ENCODE measurements around the gene SP4. TPM values are rescaled to one million over a fixed set of nuclear protein-coding genes. Genes with fewer than 3 reads are reported as not detected.

SP4 gene
- polyA plus RNA-seq, 3 donors, result 1.3 to 1.8 (median 1.3) TPM

DNA sequence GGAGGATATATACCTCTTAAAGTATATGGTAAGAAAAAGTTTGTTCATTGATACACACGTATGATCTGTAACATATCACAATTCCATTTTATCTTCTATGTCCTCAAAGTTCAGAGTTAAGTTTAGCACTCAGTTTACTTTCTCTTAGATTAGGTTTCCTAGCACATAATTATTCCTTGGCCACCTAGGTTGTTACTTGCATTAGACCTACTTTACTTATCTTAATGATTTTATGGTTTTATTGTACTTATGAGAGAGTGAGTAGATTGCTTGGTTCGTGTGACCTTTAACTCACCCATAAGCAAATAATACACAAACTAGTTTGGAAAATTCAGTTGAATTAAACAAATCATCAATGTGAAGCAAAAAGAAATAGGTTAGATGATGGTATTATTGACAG lies 33.9 kb upstream of the SP4 start:
- no peak overlapping the region for H3K9ac ChIP-seq (ENCODE audit: insufficient read depth, low read length, poor library complexity, severe bottlenecking)
- no peaks in the 10 kb centered on the region for H3K36me3 ChIP-seq (replicated peaks in 1 of 2; ENCODE audit: control insufficient read depth in 1 of 2, insufficient read depth in 2 of 2, low read length in 2 of 2)
- H3K27ac Mint-ChIP-seq, result no peak overlapping the region
- no peaks in the 10 kb centered on the region for H3K4me1 Mint-ChIP-seq
- intact Hi-C loops (cut with micrococcal nuclease), result no loop called here
- H3K27me3 ChIP-seq (ENCODE audit: control insufficient read depth in 2 of 2, insufficient read depth in 2 of 2, low read length in 2 of 2), result no peaks in the 10 kb centered on the region
- peaks cover 0 to 3% (median 2%) of the 10 kb centered on the region in 3 donors for H3K27me3 Mint-ChIP-seq (ENCODE audit: low read depth in 3 of 3)
- H3K4me3 Mint-ChIP-seq, result no peak overlapping the region
- H3K9me3 ChIP-seq (replicated peaks in 1 of 2; ENCODE audit: control insufficient read depth in 1 of 2, insufficient read depth in 1 of 2, low read length in 2 of 2), result no peaks in the 10 kb centered on the region
- no peaks in the 10 kb centered on the region for H3K4me1 ChIP-seq (ENCODE audit: control insufficient read depth in 1 of 2, insufficient read depth in 2 of 2, low read length in 2 of 2)
- WGBS (ENCODE audit: insufficient coverage), result no CpG with 5 or more reads among the region's 2 CpGs
- H2AFZ ChIP-seq (ENCODE audit: insufficient read depth, low read depth, low read length, poor library complexity, severe bottlenecking), result no peak overlapping the region
- H3K4me2 ChIP-seq (replicated peaks; ENCODE audit: extremely low read depth, low read length, poor library complexity, severe bottlenecking), result no peak overlapping the region
- TF ChIP-seq, protein P1, sequence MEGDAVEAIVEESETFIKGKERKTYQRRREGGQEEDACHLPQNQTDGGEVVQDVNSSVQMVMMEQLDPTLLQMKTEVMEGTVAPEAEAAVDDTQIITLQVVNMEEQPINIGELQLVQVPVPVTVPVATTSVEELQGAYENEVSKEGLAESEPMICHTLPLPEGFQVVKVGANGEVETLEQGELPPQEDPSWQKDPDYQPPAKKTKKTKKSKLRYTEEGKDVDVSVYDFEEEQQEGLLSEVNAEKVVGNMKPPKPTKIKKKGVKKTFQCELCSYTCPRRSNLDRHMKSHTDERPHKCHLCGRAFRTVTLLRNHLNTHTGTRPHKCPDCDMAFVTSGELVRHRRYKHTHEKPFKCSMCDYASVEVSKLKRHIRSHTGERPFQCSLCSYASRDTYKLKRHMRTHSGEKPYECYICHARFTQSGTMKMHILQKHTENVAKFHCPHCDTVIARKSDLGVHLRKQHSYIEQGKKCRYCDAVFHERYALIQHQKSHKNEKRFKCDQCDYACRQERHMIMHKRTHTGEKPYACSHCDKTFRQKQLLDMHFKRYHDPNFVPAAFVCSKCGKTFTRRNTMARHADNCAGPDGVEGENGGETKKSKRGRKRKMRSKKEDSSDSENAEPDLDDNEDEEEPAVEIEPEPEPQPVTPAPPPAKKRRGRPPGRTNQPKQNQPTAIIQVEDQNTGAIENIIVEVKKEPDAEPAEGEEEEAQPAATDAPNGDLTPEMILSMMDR (IDR thresholded peaks at IDR 0.05), result no peak
- peaks cover 0 to 4% (median 0%) of the 10 kb centered on the region in 7 donors for H3K9me3 Mint-ChIP-seq
- H3K79me2 ChIP-seq (ENCODE audit: insufficient read depth, low read length), result no peaks in the 10 kb centered on the region
- no peak overlapping the region for H3K27ac ChIP-seq (ENCODE audit: low read depth in 1 of 2, low read length in 2 of 2)
- no peak overlapping the region for H3K4me3 ChIP-seq (replicated peaks in 1 of 3; ENCODE audit: low read depth in 2 of 3, low read length in 3 of 3)
- no peaks in the 10 kb centered on the region for H4K20me1 ChIP-seq (ENCODE audit: insufficient read depth, low read length)
- no peak for DNase-seq
- H3K36me3 Mint-ChIP-seq, result no peaks in the 10 kb centered on the region

DNA sequence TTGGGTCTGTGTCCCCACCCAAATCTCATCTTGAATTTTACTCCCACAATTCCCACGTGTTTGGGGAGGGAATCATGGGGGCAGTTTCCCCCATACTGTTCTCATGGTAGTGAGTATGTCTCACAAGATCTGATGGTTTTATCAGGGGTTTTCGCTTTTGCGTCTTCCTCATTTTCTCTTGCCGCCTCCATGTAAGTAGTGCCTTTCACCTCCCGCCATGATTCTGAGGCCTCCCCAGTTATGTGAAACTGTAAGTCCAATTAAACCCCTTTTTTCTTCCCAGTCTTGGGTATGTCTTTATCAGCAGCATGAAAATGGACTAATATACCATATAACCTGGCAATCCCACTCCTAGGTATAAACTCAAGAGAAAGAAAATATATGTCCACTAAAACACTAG lies 25.9 kb upstream of the SP4 start:
- WGBS (ENCODE audit: insufficient coverage), result no CpG with 5 or more reads among the region's 5 CpGs
- H3K9ac ChIP-seq (ENCODE audit: insufficient read depth, low read length, poor library complexity, severe bottlenecking), result no peak overlapping the region
- TF ChIP-seq, protein P1 (IDR thresholded peaks at IDR 0.05), result no peak
- no peaks in the 10 kb centered on the region for H3K27me3 ChIP-seq (ENCODE audit: control insufficient read depth in 2 of 2, insufficient read depth in 2 of 2, low read length in 2 of 2)
- Mint-ChIP-seq H3K27ac (no peak overlapping the region), H3K27me3 (ENCODE audit: low read depth in 3 of 3) (peaks cover 0 to 4% (median 0%) of the 10 kb centered on the region in 3 donors), H3K4me3 (no peak overlapping the region), H3K9me3 (peaks cover 13 to 28% (median 21%) of the 10 kb centered on the region in 7 donors), H3K36me3 (no peaks in the 10 kb centered on the region), H3K4me1 (no peaks in the 10 kb centered on the region)
- H3K79me2 ChIP-seq (ENCODE audit: insufficient read depth, low read length), result no peaks in the 10 kb centered on the region
- no peaks in the 10 kb centered on the region for H3K36me3 ChIP-seq (replicated peaks in 1 of 2; ENCODE audit: control insufficient read depth in 1 of 2, insufficient read depth in 2 of 2, low read length in 2 of 2)
- H3K4me1 ChIP-seq (ENCODE audit: control insufficient read depth in 1 of 2, insufficient read depth in 2 of 2, low read length in 2 of 2), result no peaks in the 10 kb centered on the region
- no peak overlapping the region for H3K4me2 ChIP-seq (replicated peaks; ENCODE audit: extremely low read depth, low read length, poor library complexity, severe bottlenecking)
- H3K4me3 ChIP-seq (replicated peaks in 1 of 3; ENCODE audit: low read depth in 2 of 3, low read length in 3 of 3), result no peak overlapping the region
- no peak overlapping the region for H3K27ac ChIP-seq (ENCODE audit: low read depth in 1 of 2, low read length in 2 of 2)
- H2AFZ ChIP-seq (ENCODE audit: insufficient read depth, low read depth, low read length, poor library complexity, severe bottlenecking), result no peak overlapping the region
- no peak for DNase-seq
- intact Hi-C loops (cut with micrococcal nuclease), result no loop called here
- H4K20me1 ChIP-seq (ENCODE audit: insufficient read depth, low read length), result no peaks in the 10 kb centered on the region
- peaks cover 10 to 11% of the 10 kb centered on the region in 2 donors for H3K9me3 ChIP-seq (replicated peaks in 1 of 2; ENCODE audit: control insufficient read depth in 1 of 2, insufficient read depth in 1 of 2, low read length in 2 of 2)
